Measurements from ENCODE around the gene MORN5. TPM values are rescaled to one million over a fixed set of nuclear protein-coding genes. Genes with fewer than 3 reads are reported as not detected.

Gene MORN5
- total and polyA plus RNA-seq, 2 donors (not counting 1 experiment from before 2014, with no cell fraction given), result 0.33 TPM; not detected in 1

- Histone ChIP-seq H3K36me3 (ENCODE audit: control insufficient read depth, insufficient read depth, low read length) (no peaks in the 10 kb centered on the region), H3K4me2 (ENCODE audit: extremely low read depth, insufficient read depth, low read length) (no peak overlapping the region), H2AFZ (ENCODE audit: low read length) (no peak overlapping the region), H4K20me1 (ENCODE audit: control insufficient read depth, extremely low read depth, insufficient read depth, low read length) (no peaks in the 10 kb centered on the region), H3K27me3 (ENCODE audit: control insufficient read depth, insufficient read depth, low read length) (peaks cover 30% of the 10 kb centered on the region), H3K9me3 (ENCODE audit: control insufficient read depth, insufficient read depth, low read depth, low read length) (no peaks in the 10 kb centered on the region), H3K79me2 (ENCODE audit: control insufficient read depth, insufficient read depth, low read length) (no peaks in the 10 kb centered on the region), H3K4me1 (ENCODE audit: control insufficient read depth, extremely low read depth, insufficient read depth, low read length) (peaks cover 13% of the 10 kb centered on the region), H3K27ac (ENCODE audit: insufficient read depth, low read length) (no peak overlapping the region), H3K9ac (ENCODE audit: insufficient read depth, low read length) (no peak overlapping the region), H3K4me3 (replicated peaks in 1 of 4; ENCODE audit: control extremely low read depth in 1 of 4, insufficient read depth in 1 of 4, low read depth in 3 of 4, low read length in 4 of 4) (no peak overlapping the region)
- no peak for DNase-seq (ENCODE audit: low read depth in 2 of 2)
- TF ChIP-seq EZH2 (IDR thresholded peaks at IDR 0.05; ENCODE audit: low read length, missing control alignments), result no peak
- no peak for TF ChIP-seq CTCF (conservative IDR thresholded peaks at IDR 0.05 in 1 of 2, IDR thresholded peaks at IDR 0.05 in 1 of 2; ENCODE audit: low read depth in 1 of 2, low read length in 2 of 2)
Measured at GRCh38 chr9:122209451-122209850, 49.7 kb downstream of the MORN5 start.

- no peaks in the 10 kb centered on the region for H3K9me3 ChIP-seq (ENCODE audit: control insufficient read depth, insufficient read depth, low read depth, low read length)
- no peak overlapping the region for H3K4me2 ChIP-seq (ENCODE audit: extremely low read depth, insufficient read depth, low read length)
- H2AFZ ChIP-seq (ENCODE audit: low read length), result no peak overlapping the region
- H3K4me1 ChIP-seq (ENCODE audit: control insufficient read depth, extremely low read depth, insufficient read depth, low read length), result peaks cover 2% of the 10 kb centered on the region
- no peak overlapping the region for H3K4me3 ChIP-seq (replicated peaks in 1 of 4; ENCODE audit: control extremely low read depth in 1 of 4, insufficient read depth in 1 of 4, low read depth in 3 of 4, low read length in 4 of 4)
- TF ChIP-seq CTCF (conservative IDR thresholded peaks at IDR 0.05 in 1 of 2, IDR thresholded peaks at IDR 0.05 in 1 of 2; ENCODE audit: low read depth in 1 of 2, low read length in 2 of 2) (no peak), EZH2 (IDR thresholded peaks at IDR 0.05; ENCODE audit: low read length, missing control alignments) (no peak)
- no peak for DNase-seq (ENCODE audit: low read depth in 2 of 2)
- H3K36me3 ChIP-seq (ENCODE audit: control insufficient read depth, insufficient read depth, low read length), result no peaks in the 10 kb centered on the region
- no peak overlapping the region for H3K9ac ChIP-seq (ENCODE audit: insufficient read depth, low read length)
- H4K20me1 ChIP-seq (ENCODE audit: control insufficient read depth, extremely low read depth, insufficient read depth, low read length), result no peaks in the 10 kb centered on the region
- H3K27me3 ChIP-seq (ENCODE audit: control insufficient read depth, insufficient read depth, low read length), result peaks cover 51% of the 10 kb centered on the region
- H3K79me2 ChIP-seq (ENCODE audit: control insufficient read depth, insufficient read depth, low read length), result no peaks in the 10 kb centered on the region
- H3K27ac ChIP-seq (ENCODE audit: insufficient read depth, low read length), result no peak overlapping the region
Measured at GRCh38 chr9:122212473-122213004, 52.8 kb downstream of the MORN5 start.

- H3K4me1 ChIP-seq (ENCODE audit: control insufficient read depth, extremely low read depth, insufficient read depth, low read length), result peaks cover 2% of the 10 kb centered on the region
- peaks cover 57% of the 10 kb centered on the region for H3K27me3 ChIP-seq (ENCODE audit: control insufficient read depth, insufficient read depth, low read length)
- no peak overlapping the region for H3K27ac ChIP-seq (ENCODE audit: insufficient read depth, low read length)
- H4K20me1 ChIP-seq (ENCODE audit: control insufficient read depth, extremely low read depth, insufficient read depth, low read length), result no peaks in the 10 kb centered on the region
- H3K4me2 ChIP-seq (ENCODE audit: extremely low read depth, insufficient read depth, low read length), result no peak overlapping the region
- H3K4me3 ChIP-seq (replicated peaks in 1 of 4; ENCODE audit: control extremely low read depth in 1 of 4, insufficient read depth in 1 of 4, low read depth in 3 of 4, low read length in 4 of 4), result no peak overlapping the region
- no peak for DNase-seq (ENCODE audit: low read depth in 2 of 2)
- no peak overlapping the region for H2AFZ ChIP-seq (ENCODE audit: low read length)
- no peaks in the 10 kb centered on the region for H3K9me3 ChIP-seq (ENCODE audit: control insufficient read depth, insufficient read depth, low read depth, low read length)
- H3K9ac ChIP-seq (ENCODE audit: insufficient read depth, low read length), result no peak overlapping the region
- TF ChIP-seq CTCF (conservative IDR thresholded peaks at IDR 0.05 in 1 of 2, IDR thresholded peaks at IDR 0.05 in 1 of 2; ENCODE audit: low read depth in 1 of 2, low read length in 2 of 2) (no peak), EZH2 (IDR thresholded peaks at IDR 0.05; ENCODE audit: low read length, missing control alignments) (peak; percentile 50)
- H3K79me2 ChIP-seq (ENCODE audit: control insufficient read depth, insufficient read depth, low read length), result no peaks in the 10 kb centered on the region
- no peaks in the 10 kb centered on the region for H3K36me3 ChIP-seq (ENCODE audit: control insufficient read depth, insufficient read depth, low read length)
Measured at GRCh38 chr9:122213102-122213588, 53.4 kb downstream of the MORN5 start.

All from fibroblast of lung (primary cell).